HG02678 (cell line): ENCODE data around the gene HSF2BP.
A peak's percentile ranks its signal among the peaks of the same experiment; 100 is the strongest.
"Not testable (repeated sequence)": the region's sequence is repeated elsewhere in the genome, so short reads cannot be mapped to it uniquely, and the experiment has no call there.

Source experiments
- ATAC-seq: cut with Tn5 transposase; IDR thresholded peaks from one replicate; pipeline ENCODE4 v1.9.1; 2021; ENCODE audit warnings: mild to moderate bottlenecking, moderate library complexity; ENCODE audit not compliant: unreplicated experiment

The HSF2BP gene

DNA sequence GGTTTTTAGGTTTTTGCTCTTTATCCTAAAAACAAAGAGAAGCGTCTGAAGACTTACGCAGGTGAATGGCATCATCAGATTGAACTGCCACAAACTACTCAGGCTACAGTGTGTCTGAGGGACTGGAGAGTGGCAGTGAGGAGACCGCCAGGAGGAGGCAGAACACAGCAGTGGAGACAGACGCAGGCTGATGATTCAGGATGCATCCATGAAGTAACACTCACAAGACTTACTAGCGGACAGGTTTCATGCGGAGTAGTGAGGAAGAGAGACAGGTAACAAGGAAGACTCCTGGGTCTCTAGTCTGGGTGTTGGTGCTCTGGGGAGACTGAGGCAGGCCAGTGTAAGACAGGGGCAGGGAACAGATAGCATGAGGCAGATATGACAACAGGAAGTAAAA is 5.7 kb downstream of the HSF2BP start:
- ATAC-seq, result no peak

DNA sequence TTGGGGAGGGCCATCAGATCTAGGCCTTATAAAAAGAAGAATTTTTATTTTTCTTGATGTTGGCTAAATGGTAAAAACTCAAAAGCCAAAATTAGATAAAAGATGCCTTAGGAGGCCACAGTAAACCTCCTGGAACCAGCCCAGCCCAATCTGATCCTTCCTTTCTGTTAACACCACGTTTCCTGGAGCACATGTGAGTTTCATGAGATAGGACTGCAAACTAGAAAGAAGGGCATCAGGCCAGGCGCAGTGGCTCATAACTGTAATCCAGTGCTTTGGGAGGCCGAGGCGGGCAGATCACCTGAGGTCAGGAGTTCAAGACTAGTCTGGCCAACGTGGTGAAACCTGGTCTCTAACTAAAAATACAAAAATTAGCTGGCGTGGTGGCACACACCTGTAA is 6.7 kb downstream of the HSF2BP start:
- ATAC-seq, result no peak

DNA sequence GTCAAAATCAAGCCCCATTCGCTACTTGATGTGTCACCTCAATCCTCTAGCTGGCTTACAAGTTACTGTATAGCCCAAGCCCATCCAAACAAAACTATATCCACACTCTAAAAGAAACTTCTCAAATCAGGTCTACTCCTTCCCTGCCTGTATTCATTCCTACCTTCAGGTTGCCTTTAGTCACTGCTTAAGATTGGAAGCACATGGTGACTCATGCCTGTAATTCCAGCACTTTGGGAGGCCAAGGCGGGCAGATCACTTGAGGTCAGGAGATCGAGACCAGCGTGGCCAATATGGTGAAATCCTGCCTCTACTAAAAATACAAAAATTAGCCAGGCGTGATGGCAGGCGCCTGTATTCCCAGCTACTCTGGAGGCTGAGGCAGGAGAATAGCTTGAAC is 7.4 kb downstream of the HSF2BP start:
- not testable (repeated sequence) for ATAC-seq

GRCh38 chr21:43648171-43648570 is 11.1 kb downstream of the HSF2BP start:
- no peak for ATAC-seq

DNA sequence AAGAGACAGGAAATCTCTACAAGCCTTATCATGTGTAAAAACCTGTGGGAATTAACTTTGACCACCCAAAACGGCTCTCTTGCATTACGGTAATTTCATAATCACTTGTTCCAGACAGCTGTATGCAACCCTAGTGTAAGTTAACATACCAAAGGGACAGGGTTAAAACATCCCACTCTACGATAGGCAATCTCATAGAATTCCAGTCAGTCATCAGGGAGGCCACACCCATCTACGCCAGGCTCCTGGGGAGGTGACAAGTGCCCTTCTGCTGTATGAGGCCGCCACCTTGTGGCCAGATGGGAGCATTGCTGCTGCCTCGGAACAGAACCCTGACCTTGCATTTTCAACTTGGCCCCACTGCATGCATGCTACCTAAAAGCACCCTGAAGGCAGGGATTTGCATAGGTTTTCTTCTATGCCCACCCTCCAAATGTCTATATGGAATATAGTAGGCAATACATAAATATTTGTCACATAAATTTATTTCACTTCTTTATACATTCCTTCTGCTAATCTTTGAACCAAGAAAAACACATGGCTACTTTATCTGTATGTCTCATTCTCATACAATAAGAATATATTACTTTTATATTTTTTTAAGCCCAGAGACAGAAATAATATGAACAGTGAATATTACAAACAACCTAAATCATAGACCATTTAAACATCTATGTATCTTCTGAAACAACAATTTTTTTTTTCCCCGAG is 12.6 kb downstream of the HSF2BP start:
- peak; percentile 76 for ATAC-seq

GRCh38 chr21:43645976-43646375 is 13.3 kb downstream of the HSF2BP start:
- ATAC-seq, result no peak

DNA sequence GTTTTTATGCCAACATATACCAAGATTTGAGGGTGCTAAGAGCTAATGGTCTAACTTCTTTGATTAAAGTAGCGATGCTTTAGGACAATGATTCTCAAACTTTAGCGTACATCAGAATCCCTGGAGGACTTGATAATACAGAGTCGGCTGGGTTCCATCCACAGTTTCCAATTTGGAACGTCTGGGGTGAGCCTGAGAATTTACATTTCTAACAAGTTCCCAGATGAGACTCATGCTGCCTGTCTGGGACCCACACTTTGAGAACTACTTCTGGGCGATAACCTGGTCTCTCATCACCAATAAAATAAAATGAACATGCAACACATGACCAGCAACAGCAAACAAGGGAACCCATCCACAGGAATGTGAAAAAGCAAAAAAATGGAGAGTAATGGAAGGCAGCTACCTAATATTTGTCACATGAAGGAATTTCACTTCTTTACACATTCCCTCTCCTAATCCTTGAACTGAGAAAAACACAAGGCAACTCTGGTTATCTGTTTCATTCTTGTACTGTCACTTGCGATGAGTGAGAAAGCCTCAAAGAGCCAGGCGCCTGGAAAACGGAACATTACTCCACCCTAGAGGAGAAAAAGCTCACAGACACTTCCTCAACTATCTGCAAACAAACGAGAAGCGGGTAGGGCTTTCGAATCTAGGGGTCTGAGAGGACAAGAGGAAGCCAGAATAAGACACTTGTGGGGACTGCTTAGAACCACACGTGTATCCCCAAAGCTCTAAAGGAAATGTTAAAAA is 14.0 kb downstream of the HSF2BP start:
- no peak for ATAC-seq

- ATAC-seq, result no peak
Measured at GRCh38 chr21:43644609-43645008, 14.7 kb downstream of the HSF2BP start.

GRCh38 chr21:43644071-43644470 is 15.2 kb downstream of the HSF2BP start:
- no peak for ATAC-seq

GRCh38 chr21:43643193-43643592 is 16.1 kb downstream of the HSF2BP start:
- ATAC-seq, result no peak

GRCh38 chr21:43640400-43640799 is 18.9 kb downstream of the HSF2BP start:
- no peak for ATAC-seq

- ATAC-seq, result no peak
Measured at GRCh38 chr21:43639470-43640353, 19.6 kb downstream of the HSF2BP start.

DNA sequence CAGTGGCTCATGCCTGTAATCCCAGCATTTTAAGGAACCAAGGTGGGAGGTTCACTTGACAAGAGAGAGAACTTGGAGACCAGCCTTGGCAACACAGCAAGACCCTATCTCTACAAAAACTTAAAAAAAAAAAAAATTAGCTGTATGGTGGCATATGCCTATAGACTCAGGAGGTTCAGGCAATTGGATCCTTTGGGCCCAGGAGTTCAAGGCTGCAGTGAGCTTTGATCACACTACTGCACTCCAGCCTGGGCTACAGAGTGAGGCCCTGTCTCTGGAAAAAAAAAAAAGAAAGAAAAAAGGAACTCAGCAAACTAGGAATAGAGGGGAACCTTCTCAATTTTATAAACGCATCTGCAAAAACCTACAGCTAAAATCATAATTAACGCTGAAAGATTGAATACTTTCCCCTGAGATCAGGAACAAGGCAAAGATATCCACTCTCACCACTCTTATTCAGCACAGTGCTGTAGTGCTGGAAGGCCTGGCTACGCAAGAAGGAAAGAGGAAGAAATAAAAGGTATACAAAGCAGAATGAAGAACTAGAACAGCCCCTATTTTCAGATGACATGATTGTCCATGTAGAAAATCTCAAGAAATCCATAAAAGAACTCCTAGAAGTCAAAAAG is 21.6 kb downstream of the HSF2BP start:
- ATAC-seq, result no peak

DNA sequence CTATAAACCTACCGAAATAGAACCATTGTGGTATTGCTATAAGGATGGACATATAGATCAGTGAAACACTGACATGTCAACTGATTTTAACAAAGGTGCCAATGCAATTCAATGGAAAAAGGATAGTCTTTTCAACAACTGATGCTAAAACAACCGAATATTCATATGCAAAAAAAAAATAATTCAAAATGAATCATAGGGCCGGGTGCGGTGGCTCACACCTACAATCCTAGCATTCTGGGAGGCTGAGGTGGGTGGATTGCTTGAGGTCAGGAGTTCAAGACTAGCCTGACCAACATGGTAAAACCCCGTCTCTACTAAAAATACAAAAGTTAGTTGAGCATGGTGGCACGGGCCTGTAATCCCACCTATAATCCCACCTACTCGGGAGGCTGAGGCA is 23.9 kb downstream of the HSF2BP start:
- ATAC-seq, result no peak

GRCh38 chr21:43634618-43635017 is 24.7 kb downstream of the HSF2BP start:
- no peak for ATAC-seq

DNA sequence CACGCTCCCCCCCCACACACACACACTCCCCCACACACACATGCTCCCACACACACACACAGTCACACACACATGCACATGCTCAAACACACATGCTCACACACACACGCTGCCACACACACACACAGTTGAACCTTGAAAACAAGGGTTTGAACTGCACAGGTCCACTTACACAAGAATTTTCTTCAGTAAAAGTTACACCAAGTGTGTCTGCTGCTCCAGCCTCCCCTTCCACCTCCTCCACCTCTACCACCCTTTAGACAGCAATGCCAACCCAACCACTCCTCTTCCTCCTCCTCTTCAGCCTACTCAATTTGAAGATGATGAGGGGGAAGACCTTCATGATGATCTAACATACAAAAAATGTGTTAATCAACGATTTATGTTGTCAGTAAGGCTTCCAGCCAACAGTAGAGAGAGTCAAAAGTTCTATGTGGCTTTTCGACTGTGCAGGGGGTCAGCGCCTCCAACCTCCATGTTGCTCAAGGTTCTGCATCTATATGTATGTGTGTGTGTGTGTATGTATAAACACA is 26.8 kb downstream of the HSF2BP start:
- no peak for ATAC-seq

- no peak for ATAC-seq
Measured at GRCh38 chr21:43631411-43632107, 27.7 kb downstream of the HSF2BP start.

DNA sequence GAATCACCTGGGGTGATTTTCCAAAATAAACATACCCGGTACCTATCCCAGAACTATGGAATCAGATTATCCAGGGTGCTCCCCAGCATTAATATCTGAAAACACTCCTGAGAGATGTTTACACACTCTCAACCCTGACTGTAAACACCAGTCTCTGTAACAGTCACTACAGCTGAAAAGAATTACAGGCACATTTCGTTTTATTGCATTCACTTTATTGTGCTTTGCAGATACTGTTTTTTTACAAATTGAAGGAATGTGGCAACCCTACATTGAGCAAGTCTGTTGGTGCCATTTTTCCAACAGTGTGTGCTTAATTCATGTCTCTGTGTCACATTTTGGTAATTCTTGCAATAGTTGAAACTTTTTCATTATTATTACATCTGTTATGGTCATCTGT is 31.8 kb downstream of the HSF2BP start:
- no peak for ATAC-seq

DNA sequence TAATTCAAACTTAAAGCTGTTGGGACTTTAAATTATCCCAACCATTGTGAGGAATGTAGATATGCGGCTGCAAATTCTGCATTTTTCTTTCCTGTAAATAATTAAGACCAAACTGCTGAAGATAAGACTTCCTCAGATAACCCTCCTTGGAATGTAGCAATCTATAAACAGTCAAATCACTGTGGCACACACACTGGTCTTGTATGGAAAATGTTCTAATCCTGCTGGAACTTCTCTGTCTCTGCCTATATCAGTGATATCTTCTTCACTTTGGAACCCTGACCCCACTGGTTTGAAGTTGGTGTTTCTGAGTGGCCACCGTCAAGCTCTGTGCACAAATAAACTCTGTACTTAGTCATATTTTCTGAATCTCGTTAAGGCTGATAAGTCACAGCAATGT is 32.9 kb downstream of the HSF2BP start:
- ATAC-seq, result no peak

GRCh38 chr21:43624339-43624738 is 34.9 kb downstream of the HSF2BP start:
- ATAC-seq, result no peak
